LNCaP clone FGC (cell line): ENCODE measurements around the gene PIWIL4.

ENCODE experiments used
- DNase-seq: peaks from one replicate; pipeline ENCODE4 v3.0.0-alpha.2; 2011; ENCODE audit warnings: low read depth
- H3K4me3 ChIP-seq: 2 replicates; pipeline ENCODE4 v1.5.1; 2011; ENCODE audit warnings: mild to moderate bottlenecking, low read depth, low read length, control low read depth
- TF ChIP-seq, protein P1 (sequence below): IDR thresholded peaks from 2 replicates; pipeline ENCODE4 v1.5.1; 2012; ENCODE audit warnings: mild to moderate bottlenecking; ENCODE audit not compliant: control insufficient read depth, insufficient read depth; ENCODE audit errors: extremely low read depth

Gene PIWIL4

DNA sequence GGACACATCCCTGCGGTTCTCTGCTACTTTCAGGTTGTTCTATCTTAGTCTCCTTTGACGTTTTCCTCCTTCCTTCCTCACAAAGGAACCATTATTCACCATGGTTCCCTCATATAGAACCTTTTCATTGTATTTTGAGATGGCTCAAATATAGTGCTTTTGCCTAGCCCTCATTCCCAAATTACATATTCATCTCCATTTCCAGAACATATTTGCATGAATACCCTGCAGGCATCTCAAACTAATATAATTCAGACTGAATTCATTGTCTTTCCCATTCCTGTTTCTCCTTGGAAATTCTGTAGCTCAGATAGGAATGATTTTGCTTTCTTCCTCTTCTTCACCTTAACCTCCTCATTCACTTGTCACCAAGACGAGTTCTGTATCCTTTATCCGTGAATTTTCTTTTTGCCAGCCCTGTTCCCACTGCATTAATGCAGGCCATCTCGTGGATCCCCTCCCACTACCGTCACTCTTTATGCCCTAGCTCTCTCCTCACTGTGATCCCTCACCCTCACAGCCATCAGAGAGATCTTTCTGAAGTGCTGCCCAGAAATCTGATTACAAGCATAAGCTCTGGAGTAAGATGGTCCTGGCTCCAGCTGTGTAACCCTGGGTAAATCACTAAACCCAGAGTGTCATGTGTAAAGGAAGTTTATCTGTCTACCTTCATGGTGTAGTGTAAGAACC, 23.3 kb downstream of the PIWIL4 start:
- TF ChIP-seq, protein P1, sequence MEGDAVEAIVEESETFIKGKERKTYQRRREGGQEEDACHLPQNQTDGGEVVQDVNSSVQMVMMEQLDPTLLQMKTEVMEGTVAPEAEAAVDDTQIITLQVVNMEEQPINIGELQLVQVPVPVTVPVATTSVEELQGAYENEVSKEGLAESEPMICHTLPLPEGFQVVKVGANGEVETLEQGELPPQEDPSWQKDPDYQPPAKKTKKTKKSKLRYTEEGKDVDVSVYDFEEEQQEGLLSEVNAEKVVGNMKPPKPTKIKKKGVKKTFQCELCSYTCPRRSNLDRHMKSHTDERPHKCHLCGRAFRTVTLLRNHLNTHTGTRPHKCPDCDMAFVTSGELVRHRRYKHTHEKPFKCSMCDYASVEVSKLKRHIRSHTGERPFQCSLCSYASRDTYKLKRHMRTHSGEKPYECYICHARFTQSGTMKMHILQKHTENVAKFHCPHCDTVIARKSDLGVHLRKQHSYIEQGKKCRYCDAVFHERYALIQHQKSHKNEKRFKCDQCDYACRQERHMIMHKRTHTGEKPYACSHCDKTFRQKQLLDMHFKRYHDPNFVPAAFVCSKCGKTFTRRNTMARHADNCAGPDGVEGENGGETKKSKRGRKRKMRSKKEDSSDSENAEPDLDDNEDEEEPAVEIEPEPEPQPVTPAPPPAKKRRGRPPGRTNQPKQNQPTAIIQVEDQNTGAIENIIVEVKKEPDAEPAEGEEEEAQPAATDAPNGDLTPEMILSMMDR: no peak
- no peak for DNase-seq
- H3K4me3 ChIP-seq: no peak overlapping the region

DNA sequence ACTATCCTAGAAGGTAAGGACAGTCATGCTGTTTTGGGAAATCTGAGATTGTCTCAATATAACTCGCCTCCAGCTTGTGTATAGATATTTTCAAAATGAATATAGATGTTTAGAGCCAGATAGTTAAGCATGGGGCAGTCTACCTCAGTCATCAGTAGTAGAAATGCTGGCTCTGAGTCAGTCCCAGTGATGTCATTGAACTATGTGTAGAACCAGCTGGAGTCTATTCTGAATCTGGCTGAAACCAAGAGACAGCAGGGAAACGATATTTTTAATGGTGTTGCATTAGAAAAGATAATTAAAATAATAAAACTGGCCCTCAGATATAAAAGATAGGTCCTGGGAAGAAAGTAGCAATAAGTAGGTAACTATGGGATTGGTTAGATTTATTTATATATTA, 25.9 kb downstream of the PIWIL4 start:
- TF ChIP-seq, protein P1: no peak
- no peak overlapping the region for H3K4me3 ChIP-seq
- no peak for DNase-seq

DNA sequence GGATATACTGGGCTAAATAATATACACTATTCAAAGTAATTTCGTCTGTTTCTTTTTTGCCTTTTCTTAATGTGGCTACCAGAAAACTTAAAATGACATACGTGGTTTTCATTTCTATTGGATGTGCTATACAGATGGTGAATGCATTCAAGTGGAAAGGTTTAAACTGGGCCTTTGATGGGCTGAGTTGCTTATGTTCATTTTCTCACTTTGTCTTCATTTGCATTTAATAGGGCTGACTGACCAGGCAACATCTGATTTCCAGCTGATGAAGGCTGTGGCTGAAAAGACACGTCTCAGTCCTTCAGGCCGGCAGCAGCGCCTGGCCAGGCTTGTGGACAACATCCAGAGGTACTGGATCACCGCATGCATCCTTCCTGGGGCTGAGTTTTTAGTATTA, 27.9 kb downstream of the PIWIL4 start:
- no peak overlapping the region for H3K4me3 ChIP-seq
- TF ChIP-seq, protein P1: no peak
- no peak for DNase-seq

DNA sequence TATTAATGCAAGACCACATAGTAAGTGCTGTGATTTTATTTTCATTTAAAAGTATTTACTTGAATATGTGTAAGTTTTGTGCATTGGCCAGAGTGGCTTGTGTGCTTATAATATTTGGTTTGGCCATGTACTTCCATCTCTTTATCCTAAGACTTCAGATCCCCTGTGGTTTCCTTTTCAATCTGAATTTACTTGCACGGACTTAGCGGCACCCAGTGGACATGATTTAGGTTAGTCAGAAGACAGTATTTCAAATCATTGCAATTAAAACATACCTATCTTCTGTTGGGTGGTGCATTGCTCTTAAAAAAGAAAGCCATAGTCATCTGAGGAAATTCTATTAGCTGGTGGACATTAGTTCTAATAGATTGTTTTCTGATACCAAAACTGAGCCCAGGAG, 30.7 kb downstream of the PIWIL4 start:
- TF ChIP-seq, protein P1: peak; percentile 86
- peak; percentile 59 for DNase-seq
- H3K4me3 ChIP-seq: no peak overlapping the region

DNA sequence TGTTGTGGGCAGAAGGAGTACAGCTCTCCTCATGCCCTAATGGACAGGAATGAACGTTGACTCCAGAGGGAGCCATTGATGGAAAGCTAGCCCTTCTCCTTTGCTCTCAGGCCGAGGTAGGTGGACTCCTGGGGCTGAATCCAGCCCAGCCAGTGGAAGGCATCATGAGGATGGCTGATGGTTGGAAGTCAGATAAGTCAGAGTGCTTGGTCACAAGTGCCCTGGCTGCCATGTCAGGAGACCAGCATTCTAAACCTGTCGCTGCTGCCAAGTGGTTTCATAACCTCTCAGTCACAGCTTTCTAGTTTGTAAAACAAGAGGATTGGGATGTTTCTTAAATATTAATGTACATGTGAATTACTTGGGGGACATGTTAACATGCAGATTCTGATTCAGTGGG, 32.3 kb downstream of the PIWIL4 start:
- TF ChIP-seq, protein P1: no peak
- DNase-seq: no peak
- H3K4me3 ChIP-seq: no peak overlapping the region

DNA sequence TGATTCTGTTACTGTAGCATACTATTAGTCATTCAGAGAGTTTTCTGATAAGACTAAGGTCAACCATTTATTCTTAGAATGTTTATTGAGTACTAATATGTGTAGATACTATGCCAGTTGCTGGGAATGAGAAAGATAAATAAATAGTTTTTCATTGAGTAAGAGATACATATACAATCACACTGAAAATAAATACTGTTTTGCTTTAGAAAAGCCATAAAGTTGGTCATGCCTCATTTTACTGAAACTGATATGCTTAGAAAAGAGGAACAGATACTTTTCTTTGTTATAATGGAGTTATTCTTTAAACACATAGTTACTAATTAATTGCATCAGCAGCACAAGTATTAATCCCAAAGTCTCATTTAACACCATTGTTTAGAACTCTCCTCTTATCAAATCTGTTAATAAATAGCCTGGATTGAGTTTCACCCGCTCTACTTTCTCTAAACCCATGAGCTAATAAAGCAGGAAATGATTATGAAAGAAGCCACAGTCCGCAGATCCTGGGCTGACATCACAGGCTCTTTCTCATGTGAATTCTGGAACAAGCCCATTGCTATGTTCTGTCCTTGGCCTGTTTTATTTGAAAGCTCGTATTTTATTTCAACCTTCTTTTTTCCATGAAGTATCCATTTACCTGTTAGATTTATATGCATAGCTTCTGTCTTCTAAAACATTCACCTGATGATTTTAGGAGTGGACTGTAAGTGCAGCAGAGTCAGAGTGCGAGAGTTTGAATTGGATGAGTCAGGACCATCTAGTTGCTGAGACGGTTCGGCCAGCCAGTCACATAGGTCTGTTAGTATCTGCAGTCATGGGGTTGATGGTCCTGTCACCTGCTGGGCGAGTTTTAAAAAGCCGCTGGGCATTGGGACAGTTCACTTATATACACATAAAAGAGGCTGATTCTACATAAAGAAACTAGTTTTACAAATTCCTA, 35.5 kb downstream of the PIWIL4 start:
- DNase-seq: peak; percentile 25
- H3K4me3 ChIP-seq: no peak overlapping the region
- TF ChIP-seq, protein P1: peak; percentile 60
